HG02759 (cell line): Measurements from ENCODE around the gene OR1F1.
"Not testable (repeated sequence)": the region's sequence is repeated elsewhere in the genome, so short reads cannot be mapped to it uniquely, and the experiment has no call there.

ENCODE experiments used
- ATAC-seq: cut with Tn5 transposase; IDR thresholded peaks from one replicate; pipeline ENCODE4 v1.9.1; 2021; ENCODE audit warnings: mild to moderate bottlenecking, moderate library complexity; ENCODE audit not compliant: unreplicated experiment

Gene OR1F1

DNA sequence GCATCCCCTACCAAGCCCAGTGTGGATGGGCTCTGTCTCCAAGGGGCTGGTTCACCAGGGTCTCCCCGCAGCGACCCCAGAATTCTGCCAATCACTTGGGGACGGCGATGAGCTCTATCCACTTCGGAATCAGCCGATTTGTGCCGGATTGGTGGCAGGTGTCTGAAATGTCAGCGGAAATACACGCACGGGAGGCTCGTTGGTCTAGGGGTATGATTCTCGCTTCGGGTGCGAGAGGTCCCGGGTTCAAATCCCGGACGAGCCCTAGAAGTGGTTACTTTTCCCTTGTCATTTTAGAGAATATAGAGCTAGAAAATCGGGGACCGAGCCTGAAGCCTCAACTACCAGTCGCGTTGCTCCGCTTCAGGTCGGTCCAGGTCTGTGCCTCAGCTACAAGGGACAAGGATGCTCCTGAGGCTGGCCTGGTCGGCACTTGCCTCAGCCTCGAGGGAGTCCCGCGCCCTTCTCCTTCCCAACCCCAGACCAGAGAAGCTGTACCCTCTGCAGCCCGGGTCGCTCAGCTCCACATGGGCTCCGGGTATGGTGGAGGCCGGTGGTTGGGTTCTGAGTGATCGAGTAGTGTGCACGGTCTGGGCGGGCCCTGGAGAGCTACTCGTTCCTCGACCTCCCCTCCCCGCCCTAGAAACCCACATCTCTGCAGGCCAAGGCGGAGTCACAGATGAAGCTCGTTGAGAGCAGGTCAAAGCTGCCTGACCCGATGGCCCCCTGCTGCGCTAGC is 16.0 kb upstream of the OR1F1 start:
- ATAC-seq, result peak; percentile 50

DNA sequence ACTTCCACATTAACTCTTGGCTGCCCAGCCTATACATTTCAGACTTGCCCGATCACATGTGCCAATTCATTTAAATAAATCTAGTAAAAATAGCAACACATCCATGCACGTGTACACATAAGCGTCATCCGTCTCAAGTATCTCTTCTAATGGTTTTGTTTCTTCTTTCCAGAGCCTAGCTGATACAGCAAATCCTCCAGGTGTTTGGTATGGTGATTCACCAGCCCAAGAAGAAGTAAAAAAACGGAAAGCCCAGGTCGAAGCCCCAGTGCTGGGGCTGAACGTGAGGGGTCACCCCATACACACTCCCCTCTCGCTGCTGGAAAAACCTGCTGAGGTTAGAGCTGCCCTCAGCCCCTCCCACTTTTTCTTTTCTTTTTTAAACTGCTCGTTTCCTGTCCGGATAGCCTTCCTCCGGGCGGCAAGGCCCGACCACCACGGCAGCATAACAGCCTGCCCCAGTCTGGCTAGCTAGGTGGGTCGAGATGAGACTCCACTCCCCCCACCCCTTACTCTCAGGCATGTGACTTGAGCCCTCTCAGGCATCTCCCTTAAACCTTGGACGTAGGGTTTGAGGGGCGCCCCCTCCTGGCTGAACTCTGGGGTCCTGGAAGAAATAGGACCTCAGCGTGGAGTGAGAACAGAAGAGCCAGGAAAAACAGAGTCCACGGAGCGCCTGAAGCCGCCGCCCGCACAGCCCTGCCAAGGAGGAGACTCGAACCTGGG is 13.9 kb upstream of the OR1F1 start:
- ATAC-seq, result no peak

DNA sequence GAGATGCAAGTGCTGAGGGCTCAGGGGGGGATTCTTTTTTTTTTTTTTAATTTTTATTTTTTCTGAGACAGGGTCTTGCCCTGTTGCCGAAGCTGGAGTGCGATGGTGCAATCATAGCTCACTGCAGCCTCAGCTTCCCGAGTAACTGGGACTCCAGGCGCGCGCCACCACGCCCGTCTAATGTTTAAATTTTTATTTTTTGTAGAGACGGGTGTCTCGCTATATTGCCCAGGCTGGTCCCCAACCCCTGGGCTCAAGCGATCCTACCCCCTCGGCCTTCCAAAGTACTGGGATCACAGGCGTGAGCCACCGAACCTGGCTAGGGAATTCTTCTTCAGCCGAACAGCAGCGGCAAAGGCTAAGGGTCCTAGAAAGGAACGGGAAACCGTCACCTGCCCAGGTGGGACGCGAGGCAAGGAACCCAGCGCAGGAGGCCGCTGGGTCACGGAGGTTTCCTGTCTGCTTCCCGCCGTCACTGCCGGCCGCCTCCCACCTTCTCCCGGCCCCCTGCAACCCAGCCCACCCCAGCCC is 13.3 kb upstream of the OR1F1 start:
- no peak for ATAC-seq

DNA sequence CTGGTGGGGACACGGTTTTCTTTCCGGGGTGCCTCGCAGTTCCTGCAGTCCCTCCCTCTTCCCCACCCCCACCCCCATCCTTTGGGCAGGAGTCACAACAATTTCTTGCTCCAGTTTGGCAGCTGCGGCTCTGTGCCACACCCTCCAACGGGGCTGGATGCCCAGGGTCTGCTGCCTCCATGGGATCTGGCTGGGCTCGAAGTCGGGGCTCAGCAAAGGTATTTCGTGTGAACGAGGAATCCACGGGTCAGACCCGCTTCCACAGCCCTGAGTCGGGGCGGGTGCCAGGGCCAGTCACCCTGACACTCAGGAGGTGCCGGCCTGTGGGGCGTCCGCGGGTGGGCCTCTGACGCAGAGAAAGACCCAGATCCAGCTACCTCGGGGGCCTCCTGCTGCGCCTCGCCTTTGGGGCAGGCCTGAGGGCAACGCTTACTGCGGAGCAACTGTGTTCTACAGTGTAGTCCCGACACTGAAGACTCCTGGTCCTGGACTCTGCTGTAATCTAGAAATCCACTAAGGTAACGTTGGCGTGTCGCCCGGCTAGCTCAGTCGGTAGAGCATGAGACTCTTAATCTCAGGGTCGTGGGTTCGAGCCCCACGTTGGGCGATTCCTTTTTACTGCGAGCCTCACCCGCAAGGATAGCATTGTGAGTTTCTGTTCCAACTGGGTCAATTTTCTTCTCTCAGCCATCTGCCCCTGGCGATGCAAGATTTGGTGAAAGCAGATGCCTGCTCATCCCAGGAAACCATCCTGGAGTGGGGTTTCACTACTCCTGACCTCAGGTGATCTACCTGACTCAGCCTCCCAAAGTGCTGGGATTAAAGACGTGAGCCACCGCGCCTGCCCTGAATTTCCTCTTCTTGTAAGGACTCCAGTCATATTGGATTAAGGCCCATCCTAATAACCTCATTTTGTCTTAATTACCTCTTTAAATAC is 12.6 kb upstream of the OR1F1 start:
- no peak for ATAC-seq

DNA sequence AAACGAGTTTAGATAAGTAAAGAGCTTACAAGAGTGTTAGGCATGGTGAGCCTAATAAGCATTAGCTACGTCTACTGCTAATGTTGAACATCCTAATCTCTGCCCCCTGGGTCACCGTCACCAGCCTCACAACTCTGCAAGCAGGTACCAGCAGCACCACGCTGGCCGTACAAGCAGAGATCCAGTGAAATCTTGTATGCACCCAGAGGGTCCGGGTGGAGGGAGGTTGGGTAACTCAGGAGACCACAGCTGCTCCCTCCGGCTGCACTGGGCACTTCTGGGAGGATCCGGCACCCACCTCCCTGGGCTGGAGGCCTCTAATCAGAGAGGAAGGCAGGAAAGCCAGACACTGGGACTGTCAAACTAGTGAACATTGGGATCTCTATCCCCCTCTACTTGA is 8.4 kb upstream of the OR1F1 start:
- ATAC-seq, result no peak

DNA sequence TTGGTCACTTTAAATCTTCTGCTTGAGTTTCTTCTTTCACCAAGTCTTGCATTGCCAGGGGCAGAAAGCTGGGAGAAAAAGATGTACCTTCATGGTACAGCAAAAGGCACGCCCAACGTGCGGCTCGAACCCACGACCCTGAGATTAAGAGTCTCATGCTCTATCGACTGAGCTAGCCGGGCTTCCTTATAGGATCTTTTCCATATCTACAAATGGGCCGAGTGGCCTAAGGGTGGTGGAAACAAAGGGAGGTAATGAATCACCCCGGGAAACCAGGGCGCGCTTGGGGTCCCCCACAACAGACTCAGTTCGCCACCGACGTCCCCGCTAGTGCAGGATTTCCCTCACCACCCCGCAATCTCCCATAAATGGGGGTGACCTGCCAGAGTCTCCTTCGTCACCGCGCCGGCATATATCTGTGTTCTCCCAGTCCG is 7.5 kb upstream of the OR1F1 start:
- no peak for ATAC-seq

DNA sequence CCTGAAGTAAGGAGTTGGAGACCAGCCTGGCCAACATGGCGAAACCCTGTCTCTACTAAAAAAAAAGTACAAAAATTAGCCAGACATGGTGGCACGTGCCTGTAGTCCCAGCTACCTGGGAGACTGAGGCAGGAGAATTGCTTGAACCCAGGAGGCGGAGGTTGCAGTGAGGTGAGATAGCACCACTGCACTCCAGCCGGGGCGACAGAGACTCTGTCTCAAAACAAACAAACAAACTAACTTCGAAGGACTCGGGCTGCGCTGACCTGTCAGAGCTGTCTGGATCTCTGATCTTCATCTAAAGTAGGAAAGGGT is 5.8 kb upstream of the OR1F1 start:
- ATAC-seq, result not testable (repeated sequence)

DNA sequence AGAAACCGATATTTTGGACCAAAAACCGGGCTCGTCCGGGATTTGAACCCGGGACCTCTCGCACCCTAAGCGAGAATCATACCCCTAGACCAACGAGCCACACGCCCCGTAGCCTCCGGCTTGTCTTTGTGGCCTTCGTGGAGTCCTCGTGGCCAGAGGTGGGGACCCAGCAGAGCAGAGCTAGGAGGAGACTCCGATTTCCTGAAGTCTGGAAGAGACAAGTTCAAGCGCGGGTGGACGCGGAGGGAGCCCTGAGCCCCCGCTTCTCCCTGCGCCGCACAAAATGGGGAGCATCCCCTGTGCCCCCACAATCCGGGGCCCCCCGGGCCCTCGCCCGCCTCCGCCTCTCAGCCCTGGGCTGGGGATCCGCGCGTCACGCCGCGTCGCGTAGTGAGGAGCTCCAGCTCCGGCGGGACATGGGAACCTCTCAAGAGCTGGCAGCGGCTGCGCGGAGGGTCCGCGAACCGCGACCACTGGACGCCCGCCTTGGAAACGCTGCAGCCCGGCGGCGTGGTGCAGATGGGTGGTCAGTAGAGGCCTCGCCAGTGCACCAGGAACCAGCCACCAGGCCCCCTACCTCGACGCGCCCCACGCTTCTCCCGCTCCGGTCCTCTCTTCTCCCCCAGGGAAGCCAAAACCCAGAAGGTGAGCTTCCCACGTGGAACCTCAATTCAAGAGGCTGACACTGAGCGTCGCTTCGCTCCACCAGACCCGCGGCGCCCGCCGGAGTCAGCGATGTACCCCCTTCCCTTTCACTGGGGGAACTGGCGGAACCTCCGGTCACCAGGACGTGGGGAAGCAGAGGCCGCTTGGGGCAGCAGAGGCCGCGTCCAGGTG is 5.2 kb upstream of the OR1F1 start:
- ATAC-seq, result no peak

DNA sequence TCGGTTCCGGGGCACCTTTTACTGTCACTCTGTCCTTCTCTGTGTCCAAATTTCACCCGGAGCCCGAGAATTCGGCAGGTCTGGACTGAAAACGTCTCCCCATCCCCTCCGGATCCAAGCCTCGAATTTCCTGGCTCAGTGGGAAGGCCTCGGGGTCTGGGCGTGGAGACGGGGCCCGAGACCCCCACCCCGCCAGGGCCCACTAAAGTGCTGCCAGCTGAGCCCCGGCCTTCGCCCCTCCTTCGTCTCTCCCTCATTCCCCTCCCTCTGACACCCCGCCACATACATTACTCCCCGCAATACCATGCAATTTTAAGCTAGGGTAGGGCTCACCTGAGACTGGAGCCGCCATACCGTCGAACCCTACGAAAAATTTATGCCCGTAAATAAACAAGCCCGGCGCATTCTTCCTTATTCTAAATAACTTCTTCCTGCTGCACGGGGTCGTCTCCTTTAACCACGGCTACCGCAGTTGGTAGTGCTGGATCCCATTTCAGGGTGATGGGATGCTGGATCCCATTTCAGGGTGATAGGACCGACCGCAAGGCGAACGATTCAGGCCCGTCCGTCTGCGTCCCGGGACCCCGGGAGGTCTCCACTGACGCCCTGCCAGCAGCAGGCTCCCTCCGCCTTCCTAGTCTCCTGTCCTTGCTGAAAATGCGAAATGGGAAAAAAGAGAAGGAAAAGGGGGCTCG is 4.4 kb upstream of the OR1F1 start:
- no peak for ATAC-seq

DNA sequence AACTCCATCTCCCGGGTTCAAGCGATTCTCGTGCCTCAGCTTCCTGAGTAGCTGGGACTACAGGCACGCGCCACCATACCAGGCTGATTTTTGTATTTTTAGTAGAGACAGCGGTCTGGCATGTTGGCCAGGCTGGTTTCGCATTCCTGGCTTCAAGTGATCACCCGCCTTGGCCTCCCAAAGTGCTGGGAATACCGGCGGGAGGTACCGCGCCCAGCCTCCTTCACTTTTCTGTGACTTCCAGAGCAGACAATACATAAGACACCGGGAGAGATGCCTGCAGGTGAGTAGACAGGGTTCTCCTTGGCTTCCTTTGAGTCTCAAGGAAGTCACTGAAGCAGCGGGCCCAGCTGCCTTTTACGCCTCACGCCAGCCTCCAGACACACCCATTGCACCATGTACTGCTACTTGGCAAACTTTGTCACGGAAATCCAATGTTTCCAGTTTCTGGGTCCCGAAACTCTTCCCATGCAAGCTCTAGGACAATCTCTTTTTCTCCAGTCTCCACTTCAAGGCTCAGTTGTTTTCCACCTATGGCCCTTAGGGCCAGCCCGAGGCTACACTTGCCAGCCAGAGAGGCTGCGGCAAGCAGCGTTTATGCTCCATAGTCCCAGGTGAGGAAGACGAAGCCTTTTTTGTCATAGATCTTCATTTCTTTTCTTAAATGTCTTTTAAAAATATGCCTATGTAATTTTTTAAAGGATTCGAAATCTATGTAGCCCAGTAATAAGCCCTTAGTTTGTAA is 886 bp upstream of the OR1F1 start:
- ATAC-seq, result no peak

DNA sequence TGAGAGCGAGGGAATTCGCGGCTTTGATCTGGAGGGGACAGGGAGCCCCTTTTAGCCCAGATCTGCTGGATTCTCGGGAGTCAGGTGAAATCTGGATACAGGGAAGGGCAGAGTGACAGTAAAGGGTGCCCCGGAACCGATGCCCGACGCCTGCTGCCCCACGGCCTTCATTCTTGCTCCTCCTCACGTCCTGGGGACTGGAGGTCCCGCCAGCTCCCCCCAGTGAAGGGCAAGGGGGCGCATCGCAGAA is 596 bp downstream of the OR1F1 start:
- ATAC-seq, result no peak

DNA sequence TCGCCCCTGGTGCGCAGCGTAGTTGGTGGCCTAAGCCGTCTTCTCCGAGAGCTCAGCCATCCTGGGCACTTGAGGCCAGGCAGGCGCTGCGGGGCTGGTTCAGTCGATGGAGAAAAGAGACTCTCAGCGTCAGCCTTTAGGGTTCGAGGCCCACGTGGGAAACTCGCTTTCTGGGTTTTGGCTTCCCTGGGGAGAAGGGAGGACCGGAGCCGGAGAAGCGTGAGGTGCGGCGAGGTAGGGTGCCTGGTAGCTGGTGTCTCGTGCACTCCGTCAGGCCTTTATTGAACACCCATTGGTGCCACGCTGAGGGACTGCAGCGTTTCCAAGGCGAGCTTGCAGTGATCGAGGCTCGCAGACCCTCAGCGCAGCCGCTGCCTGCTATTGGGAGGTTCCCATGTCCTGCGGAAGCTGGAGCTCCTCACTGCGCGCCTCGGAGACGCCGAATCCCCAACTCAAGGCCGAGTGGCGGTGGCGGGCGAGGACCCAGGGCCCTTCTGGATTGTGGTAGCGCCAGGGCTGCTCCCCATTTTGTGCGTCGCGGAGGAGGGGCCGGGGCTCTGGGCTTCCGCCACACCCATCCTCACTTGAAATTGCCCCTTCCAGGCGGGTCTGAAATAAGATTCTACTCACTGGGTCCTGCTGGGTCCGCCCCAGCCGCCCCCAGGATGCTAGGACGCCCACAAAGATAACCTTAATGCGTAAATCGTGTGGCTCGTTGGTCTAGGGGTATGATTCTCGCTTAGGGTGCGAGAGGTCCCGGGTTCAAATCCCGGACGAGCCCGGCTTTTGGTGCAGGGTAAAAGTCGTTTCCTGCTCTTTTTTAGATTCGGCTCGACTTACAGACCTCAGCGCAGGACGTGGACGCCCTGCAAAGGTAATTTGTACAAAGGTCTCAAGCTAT is 1.2 kb downstream of the OR1F1 start:
- ATAC-seq, result no peak

DNA sequence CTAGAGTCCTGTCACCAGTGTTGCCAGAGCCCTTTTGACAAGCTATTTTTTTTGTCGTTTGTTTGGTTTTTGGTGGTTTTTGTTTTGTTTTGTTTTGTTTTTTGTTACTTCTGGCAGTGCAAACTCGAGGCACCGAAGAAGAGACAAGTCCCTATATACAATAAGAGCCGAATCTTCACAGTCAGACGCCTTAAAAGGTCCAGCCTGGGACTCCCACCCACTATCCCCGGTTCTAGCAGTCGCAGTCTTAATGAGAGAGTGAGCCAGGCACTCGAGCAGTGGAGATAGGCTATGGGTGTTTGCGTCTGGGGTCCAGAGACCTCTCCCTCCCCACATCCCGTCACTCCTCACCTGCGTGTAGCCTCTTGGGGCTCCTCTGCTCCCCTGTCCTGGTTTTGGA is 1.9 kb downstream of the OR1F1 start:
- no peak for ATAC-seq

DNA sequence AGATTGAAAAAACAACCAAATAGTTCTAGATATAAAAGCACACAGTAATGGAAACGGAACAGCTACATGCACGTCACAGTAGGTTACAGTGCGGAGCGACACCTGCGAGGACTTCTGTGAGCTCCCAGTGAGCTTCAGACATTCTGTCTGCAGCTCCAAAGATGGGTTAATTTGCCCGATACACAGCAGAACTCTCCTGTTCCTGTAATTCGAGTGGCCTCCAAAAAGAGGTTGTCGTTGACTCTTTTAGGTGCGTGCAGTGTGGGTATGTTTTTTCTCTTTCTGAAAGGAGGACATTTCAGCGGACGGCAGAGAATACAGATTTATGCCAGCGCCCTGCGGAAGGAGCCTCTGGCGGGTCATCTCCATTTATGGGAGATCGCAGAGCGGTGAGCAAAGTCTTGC is 2.9 kb downstream of the OR1F1 start:
- ATAC-seq, result no peak

DNA sequence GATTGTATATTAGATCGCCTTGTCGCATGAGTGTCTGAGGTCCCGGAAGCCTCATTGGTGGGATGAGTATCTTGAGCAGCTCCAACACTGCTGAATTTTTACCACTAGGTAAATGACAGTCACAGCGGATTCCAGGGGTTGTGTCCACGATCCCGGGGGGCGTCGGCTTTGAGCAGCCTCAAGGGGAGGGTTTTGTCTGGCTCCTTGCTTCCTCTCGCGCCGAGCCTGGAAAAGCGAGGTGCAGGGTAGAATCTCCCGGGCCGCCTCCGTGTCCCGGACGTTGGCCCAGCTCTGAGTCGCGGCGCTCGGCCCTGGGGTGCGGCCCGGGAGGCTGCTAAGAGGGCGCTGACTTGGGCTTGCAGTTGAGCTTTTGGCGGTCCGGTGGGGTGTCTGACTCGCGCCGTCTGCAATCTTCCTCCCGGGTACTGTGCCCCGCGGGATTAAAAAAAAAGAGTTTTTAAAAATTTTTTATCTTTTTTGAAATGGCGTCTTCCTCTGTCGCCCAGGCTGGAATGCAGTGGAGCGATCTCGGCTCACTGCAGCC is 4.5 kb downstream of the OR1F1 start:
- ATAC-seq, result no peak

DNA sequence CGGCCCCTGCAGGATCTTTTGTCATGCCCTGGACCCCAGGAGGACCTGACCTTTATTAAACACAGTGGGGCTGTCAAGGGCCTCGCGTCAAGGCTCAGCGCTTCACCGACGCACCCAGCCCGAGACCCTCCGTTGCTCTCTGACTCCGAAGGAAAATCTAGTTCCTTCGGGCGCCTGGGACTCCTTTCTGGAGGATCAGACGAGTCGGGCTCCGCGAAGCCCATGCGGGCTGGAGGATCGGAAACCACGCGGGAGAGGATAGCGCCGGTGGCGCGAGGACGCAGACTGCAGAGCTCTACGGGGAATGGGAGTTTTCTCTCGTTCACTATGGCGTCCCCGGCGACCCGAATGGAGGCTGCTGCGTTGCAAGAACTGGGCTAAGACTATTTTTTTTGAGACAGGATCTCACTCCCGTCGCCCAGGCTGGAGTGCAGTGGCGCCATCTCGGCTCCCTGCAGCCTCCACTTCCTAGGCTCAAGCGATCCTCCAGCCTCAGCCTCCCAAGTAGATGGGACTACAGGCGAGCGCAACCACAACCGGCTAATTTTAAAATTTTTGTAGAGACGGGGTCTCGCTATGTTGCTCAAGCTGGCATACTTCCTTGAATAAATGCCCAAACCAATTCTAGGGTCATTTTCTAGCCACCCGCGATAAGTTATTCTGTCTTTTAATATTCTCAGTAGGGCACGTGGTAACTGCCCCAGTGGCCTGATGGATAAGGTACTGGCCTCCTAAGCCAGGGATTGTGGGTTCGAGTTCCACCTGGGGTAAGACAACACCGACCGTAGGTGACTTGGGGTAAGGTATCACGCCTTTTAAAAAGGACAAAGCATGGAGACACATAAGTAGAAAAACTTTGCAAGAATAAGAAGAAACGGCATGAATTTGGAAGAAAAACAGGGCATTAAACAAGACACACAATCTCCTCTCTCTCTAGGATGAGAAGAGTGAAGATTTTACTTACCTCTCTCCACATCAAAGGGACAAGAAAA is 5.5 kb downstream of the OR1F1 start:
- ATAC-seq, result no peak

DNA sequence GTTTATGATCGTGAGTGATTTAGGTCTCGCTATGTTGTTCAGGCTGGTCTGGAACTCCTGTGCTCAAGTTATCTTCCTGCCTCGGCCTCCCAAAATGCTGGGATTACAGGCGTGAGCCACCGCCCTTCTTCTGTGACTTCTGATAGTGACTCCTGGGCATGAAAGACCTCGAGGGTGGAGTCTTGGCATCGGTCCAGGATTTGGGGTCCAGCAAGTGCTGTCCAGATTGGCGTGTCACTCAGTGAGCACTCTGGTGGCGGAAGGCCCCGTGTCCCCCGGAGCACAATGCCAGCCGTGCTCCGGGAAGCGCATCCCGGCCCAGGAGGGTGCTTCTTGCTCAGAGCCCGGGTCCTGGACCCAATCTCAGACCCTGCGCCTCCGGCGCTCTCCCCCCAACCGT is 6.8 kb downstream of the OR1F1 start:
- ATAC-seq, result no peak
